H1 (cell line): ENCODE results near the gene TRIB2. TPM values are rescaled to one million over a fixed set of nuclear protein-coding genes. Genes with fewer than 3 reads are reported as not detected.

ENCODE experiments used
- E2F6 ChIP-seq: IDR thresholded peaks from 2 replicates; pipeline ENCODE4 v1.6.1; 2012; ENCODE audit warnings: inconsistent platforms
- KDM5A ChIP-seq: fragments of 200-600 bp; IDR thresholded peaks from 2 replicates; pipeline ENCODE4 v1.7.1; 2012; ENCODE audit warnings: mild to moderate bottlenecking, low read length, inconsistent platforms, mixed read lengths
- POU5F1 ChIP-seq: IDR thresholded peaks from 2 replicates; pipeline ENCODE4 v1.6.1; 2011; ENCODE audit warnings: low read depth, mild to moderate bottlenecking, low read length, moderate library complexity
- SAP30 ChIP-seq: fragments of 300-600 bp; sonication (generic); IDR thresholded peaks from 2 replicates; pipeline ENCODE4 v1.7.1; 2012; ENCODE audit warnings: low read length, moderate library complexity, mild to moderate bottlenecking, inconsistent platforms; ENCODE audit not compliant: insufficient read depth, insufficient replicate concordance
- polyA plus RNA-seq, 7 experiments: library from polyadenylated mRNA; depleted of rRNA in 3 of 7; stranded (reverse) in 5 of 7; unstranded in 2 of 7; fragments of >200 nt in 5 of 7; fragments of 200-250 nt in 2 of 7; gene quantifications; 1 replicate in 5 of 7; 2 replicates in 1 of 7; 4 replicates in 1 of 7; pipeline versions ENCODE4 v1.2.1 to v1.2.3, GENCODE V29; 2011 to 2013; ENCODE audit warnings: missing spikeins in 2 of 7, mixed read lengths in 2 of 7
- total RNA-seq: library from RNA; stranded (reverse); fragmentation: NEBNext Ultra II Directional; extraction: Animal tissue kit (Norgen Biotek cat#: 25700); gene quantifications from 2 replicates; pipeline ENCODE4 v1.2.1, GENCODE V29; 2021
- TF ChIP-seq, protein P1 (sequence below): fragments of 300-600 bp; sonication (generic); IDR thresholded peaks from 2 replicates; pipeline ENCODE4 v1.7.1; 2012; ENCODE audit warnings: low read length, moderate library complexity, mild to moderate bottlenecking, inconsistent platforms; ENCODE audit not compliant: insufficient replicate concordance
- TF ChIP-seq, protein P2 (sequence below): IDR thresholded peaks from 2 replicates; pipeline ENCODE4 v1.6.1; 2012; ENCODE audit warnings: inconsistent platforms

The TRIB2 gene
- total and polyA plus RNA-seq, 2 of the 8 experiments (the other 6 are each of a cell fraction or from before 2014, with no cell fraction given), result 40.8 to 57.0 TPM

- TF ChIP-seq, protein P1, sequence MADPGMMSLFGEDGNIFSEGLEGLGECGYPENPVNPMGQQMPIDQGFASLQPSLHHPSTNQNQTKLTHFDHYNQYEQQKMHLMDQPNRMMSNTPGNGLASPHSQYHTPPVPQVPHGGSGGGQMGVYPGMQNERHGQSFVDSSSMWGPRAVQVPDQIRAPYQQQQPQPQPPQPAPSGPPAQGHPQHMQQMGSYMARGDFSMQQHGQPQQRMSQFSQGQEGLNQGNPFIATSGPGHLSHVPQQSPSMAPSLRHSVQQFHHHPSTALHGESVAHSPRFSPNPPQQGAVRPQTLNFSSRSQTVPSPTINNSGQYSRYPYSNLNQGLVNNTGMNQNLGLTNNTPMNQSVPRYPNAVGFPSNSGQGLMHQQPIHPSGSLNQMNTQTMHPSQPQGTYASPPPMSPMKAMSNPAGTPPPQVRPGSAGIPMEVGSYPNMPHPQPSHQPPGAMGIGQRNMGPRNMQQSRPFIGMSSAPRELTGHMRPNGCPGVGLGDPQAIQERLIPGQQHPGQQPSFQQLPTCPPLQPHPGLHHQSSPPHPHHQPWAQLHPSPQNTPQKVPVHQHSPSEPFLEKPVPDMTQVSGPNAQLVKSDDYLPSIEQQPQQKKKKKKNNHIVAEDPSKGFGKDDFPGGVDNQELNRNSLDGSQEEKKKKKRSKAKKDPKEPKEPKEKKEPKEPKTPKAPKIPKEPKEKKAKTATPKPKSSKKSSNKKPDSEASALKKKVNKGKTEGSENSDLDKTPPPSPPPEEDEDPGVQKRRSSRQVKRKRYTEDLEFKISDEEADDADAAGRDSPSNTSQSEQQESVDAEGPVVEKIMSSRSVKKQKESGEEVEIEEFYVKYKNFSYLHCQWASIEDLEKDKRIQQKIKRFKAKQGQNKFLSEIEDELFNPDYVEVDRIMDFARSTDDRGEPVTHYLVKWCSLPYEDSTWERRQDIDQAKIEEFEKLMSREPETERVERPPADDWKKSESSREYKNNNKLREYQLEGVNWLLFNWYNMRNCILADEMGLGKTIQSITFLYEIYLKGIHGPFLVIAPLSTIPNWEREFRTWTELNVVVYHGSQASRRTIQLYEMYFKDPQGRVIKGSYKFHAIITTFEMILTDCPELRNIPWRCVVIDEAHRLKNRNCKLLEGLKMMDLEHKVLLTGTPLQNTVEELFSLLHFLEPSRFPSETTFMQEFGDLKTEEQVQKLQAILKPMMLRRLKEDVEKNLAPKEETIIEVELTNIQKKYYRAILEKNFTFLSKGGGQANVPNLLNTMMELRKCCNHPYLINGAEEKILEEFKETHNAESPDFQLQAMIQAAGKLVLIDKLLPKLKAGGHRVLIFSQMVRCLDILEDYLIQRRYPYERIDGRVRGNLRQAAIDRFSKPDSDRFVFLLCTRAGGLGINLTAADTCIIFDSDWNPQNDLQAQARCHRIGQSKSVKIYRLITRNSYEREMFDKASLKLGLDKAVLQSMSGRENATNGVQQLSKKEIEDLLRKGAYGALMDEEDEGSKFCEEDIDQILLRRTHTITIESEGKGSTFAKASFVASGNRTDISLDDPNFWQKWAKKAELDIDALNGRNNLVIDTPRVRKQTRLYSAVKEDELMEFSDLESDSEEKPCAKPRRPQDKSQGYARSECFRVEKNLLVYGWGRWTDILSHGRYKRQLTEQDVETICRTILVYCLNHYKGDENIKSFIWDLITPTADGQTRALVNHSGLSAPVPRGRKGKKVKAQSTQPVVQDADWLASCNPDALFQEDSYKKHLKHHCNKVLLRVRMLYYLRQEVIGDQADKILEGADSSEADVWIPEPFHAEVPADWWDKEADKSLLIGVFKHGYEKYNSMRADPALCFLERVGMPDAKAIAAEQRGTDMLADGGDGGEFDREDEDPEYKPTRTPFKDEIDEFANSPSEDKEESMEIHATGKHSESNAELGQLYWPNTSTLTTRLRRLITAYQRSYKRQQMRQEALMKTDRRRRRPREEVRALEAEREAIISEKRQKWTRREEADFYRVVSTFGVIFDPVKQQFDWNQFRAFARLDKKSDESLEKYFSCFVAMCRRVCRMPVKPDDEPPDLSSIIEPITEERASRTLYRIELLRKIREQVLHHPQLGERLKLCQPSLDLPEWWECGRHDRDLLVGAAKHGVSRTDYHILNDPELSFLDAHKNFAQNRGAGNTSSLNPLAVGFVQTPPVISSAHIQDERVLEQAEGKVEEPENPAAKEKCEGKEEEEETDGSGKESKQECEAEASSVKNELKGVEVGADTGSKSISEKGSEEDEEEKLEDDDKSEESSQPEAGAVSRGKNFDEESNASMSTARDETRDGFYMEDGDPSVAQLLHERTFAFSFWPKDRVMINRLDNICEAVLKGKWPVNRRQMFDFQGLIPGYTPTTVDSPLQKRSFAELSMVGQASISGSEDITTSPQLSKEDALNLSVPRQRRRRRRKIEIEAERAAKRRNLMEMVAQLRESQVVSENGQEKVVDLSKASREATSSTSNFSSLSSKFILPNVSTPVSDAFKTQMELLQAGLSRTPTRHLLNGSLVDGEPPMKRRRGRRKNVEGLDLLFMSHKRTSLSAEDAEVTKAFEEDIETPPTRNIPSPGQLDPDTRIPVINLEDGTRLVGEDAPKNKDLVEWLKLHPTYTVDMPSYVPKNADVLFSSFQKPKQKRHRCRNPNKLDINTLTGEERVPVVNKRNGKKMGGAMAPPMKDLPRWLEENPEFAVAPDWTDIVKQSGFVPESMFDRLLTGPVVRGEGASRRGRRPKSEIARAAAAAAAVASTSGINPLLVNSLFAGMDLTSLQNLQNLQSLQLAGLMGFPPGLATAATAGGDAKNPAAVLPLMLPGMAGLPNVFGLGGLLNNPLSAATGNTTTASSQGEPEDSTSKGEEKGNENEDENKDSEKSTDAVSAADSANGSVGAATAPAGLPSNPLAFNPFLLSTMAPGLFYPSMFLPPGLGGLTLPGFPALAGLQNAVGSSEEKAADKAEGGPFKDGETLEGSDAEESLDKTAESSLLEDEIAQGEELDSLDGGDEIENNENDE, result no peak
- TF ChIP-seq E2F6 (no peak), KDM5A (no peak), POU5F1 (no peak), SAP30 (no peak)
- TF ChIP-seq, protein P2, sequence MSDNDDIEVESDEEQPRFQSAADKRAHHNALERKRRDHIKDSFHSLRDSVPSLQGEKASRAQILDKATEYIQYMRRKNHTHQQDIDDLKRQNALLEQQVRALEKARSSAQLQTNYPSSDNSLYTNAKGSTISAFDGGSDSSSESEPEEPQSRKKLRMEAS, result peak; percentile 23; the same call in 1 of the 2 replicates
These were observed at the start of gene TRIB2 (continued) for GRCh38 chr2:12716282-12717190.
